C4-2B (cell line): ENCODE results near the gene SEC63.

Source experiments
- CTCF ChIP-seq: fragments of 450-650 bp; conservative IDR thresholded peaks from 2 replicates; pipeline ENCODE4 v1.5.1; 2017; ENCODE audit warnings: mild to moderate bottlenecking
- ZFX ChIP-seq: fragments of 450-650 bp; IDR thresholded peaks from 2 replicates; pipeline ENCODE4 v1.6.1; 2017

- no peak for TF ChIP-seq CTCF
- TF ChIP-seq ZFX: no peak
Measured at GRCh38 chr6:107832151-107833056, 125.6 kb downstream of the SEC63 start.
